Measurements from ENCODE around the gene CCM2.

GRCh38 chr7:45082031-45082830, 82.2 kb downstream of the CCM2 start:
- TF ChIP-seq POLR2A (IDR thresholded peaks at IDR 0.05) = no peak
- TF ChIP-seq CTCF (IDR thresholded peaks at IDR 0.05) = no peak
